GM18505 (cell line): ENCODE data around the gene LRFN4.

Source experiments
- ATAC-seq: cut with Tn5 transposase; IDR thresholded peaks from one replicate; pipeline ENCODE4 v1.9.1; 2021; ENCODE audit not compliant: unreplicated experiment
- POLR2A ChIP-seq: IDR thresholded peaks from 4 replicates; pipeline ENCODE4 v1.6.1; 2011; ENCODE audit warnings: borderline replicate concordance; ENCODE audit not compliant: insufficient read depth, insufficient read length; ENCODE audit errors: extremely low read depth

The LRFN4 gene

GRCh38 chr11:66842501-66842895 is 14.4 kb upstream of the LRFN4 start:
- no peak for TF ChIP-seq POLR2A
- no peak for ATAC-seq

- peak; percentile 98 for TF ChIP-seq POLR2A
- ATAC-seq: peak; percentile 81
Measured at GRCh38 chr11:66842896-66843775, 13.7 kb upstream of the LRFN4 start, which contains the start of gene RCE1. Gene RCE1, plus strand, starts transcription at chr11:66843441. Its CDS starts 15 bp downstream, at chr11:66843456.

DNA sequence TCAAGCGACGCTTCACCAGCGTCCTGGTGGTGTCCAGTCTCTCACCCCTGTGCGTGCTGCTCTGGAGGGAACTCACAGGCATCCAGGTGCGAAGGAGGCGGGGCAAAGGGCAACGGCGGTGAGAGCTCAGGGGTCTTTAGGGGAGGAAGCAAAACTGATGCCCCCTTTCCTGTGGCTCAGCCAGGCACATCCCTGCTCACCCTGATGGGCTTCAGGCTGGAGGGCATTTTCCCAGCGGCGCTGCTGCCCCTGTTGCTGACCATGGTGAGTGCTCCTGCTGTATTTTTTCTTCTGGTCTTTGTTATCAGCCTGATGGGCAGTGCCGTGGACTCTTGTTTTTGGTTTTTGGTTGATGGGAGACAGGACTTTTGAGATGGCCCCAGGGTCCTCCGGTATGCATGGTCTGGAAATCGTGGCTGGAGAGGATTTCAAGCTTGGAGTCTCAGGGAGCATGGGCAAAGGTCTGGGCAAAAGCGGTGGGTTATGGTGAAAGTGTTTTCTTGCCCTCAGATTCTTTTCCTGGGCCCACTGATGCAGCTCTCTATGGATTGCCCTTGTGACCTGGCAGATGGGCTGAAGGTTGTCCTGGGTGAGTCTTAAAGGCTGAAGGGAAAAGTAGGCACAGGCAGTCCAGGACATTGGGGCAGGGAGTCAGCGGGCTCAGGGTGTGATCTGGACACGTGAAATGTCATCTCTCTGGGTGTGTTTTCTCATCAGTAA is 12.9 kb upstream of the LRFN4 start:
- no peak for TF ChIP-seq POLR2A
- ATAC-seq: no peak

DNA sequence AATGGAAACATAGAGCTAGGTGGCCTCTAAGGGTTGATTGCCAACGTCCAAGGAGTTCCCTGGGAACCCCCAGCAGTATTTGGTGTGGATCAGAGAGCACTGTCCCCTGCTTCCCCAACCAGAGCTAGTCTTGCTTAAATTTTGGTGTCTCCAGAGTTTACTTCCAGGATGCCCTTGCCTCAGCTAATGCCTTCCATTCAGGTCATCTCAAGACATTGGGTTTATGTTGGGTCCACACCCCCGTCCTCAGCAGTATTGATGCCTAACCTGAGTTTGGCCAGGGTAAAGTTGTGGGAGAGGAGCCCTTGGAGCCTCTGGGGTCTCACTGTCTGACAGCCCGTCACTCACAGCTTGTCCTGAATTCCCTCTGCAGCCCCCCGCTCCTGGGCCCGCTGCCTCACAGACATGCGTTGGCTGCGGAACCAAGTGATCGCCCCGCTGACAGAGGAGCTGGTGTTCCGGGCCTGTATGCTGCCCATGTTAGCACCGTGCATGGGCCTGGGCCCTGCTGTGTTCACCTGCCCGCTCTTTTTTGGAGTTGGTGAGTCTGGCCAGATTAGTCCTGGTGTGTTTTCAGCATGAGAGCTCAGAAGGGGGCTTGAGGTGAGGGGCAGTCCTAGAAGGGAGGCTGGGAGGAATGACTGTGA is 12.2 kb upstream of the LRFN4 start:
- no peak for ATAC-seq
- TF ChIP-seq POLR2A: no peak

- TF ChIP-seq POLR2A: no peak
- no peak for ATAC-seq
Measured at GRCh38 chr11:66845143-66845875, 11.6 kb upstream of the LRFN4 start.

- TF ChIP-seq POLR2A: no peak
- no peak for ATAC-seq
Measured at GRCh38 chr11:66845876-66846212, 11.0 kb upstream of the LRFN4 start.

DNA sequence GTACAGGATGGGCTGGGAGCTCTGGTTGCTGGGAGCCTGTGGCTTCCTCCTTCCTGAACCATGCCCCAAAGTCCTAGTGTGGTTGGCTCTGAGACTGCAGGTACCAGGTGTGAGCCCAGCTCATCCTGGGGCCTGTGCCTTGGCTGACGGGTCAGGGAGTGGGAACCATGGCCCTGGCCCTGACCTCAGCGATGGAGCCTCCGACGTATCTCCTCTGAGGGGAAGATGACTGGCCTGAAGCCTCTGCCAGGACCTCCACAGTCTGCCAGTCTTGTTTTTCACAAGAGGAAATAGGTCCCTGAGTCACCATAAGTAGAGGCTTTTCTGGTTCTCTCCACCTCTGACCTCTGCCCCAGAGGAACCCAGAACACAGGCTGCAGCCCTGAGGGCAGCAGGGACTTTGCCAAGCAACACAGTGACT is 10.2 kb upstream of the LRFN4 start:
- ATAC-seq: no peak
- no peak for TF ChIP-seq POLR2A

GRCh38 chr11:66847461-66848232 is 9.2 kb upstream of the LRFN4 start:
- no peak for ATAC-seq

GRCh38 chr11:66848671-66849500 is 8.0 kb upstream of the LRFN4 start:
- no peak for TF ChIP-seq POLR2A
- no peak for ATAC-seq

More at GRCh38 chr11:66847461-66848232, 9.2 kb upstream of the LRFN4 start:
- TF ChIP-seq POLR2A: no peak

DNA sequence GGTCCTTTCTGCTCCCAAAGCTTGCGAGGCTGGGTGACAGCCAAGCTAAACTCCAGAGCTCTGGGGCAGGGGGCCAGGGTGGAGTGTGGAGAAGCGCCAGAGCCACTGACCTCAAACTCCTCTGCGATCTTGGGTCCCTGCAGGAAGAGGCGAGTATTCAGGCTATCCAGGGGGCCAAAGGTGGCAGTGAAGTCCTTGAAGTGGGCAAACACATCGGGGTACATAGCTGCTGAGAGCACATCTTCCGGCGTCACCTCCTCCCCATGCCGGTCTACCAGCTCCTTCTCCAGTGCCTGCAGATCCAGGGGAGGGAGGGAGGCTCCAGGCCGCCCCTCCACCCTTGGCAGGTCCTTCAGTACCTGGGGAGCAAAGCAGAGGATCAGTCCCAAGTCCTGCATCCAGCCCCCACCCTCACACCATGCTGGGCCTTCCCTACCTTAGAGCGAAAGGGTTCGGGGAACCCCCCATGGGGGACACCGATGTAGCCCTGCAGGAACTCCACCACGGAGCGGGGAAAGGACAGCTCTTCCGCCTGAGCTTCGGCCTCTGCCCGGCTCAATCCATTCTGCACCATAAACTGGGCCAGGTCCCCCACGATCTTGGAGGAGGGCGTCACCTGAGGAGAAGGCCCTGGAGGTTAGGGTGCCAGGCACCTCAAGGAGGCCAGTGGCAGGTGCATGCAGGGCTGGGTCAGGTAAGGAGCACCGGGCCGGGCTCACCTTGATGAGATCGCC is 7.2 kb upstream of the LRFN4 start:
- no peak for TF ChIP-seq POLR2A
- no peak for ATAC-seq

DNA sequence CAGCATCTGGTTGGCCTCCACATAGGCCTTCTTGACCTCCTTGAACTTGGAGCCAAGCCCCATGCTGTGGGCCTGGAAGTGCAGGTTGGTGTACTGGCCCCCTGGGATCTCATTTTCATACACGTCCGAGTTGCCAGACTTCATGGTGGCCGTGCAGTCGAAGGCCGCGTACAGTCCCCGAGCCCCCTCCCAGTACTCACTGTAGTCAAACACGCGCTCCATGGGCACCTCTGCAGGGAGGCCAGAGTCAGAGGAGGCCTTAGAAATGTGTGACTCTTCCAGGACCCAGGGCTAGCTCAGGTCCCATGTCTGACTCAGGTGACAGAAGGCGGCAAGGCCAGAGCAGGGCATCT is 6.7 kb upstream of the LRFN4 start:
- TF ChIP-seq POLR2A: no peak
- no peak for ATAC-seq
